ENCODE measurements around the gene TMEM39B.
"Not testable (repeated sequence)": the region's sequence is repeated elsewhere in the genome, so short reads cannot be mapped to it uniquely, and the experiment has no call there.

The TMEM39B gene

GRCh38 chr1:32111789-32112188 lies 39.0 kb downstream of the TMEM39B start:
- DNase-seq (ENCODE audit: low read depth, low spot score), result no peak

DNA sequence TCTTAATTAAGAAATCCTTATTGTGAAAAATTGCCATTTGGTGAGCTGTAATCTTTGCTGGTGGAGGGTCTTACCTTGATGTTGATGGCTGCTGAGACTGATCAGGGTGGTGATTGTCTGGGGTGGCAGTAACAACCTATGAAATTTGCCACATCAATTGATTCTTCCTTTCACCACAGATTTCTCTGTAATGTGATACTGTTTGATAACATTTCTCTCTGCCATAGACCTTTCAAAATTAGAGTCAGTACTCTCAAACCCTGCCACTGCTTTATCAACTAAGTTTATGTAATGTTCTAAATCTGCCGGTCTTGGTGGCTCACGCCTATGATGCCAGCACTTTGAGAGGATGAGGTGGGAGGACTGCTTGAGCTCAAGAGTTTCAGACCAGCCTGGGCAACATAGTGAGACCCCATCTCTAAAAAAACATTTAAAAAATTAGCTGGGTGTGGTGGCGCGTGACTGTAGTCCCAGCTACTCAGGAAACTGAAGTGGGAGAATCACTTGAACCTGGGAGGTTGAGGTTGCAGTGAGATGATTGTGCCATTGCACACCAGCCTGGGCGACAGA lies 40.2 kb downstream of the TMEM39B start:
- no peak for DNase-seq (ENCODE audit: low read depth, low spot score)

- DNase-seq (ENCODE audit: low read depth, low spot score), result not testable (repeated sequence)
These were observed 40.7 kb downstream of the TMEM39B start for GRCh38 chr1:32113436-32113835.

DNA sequence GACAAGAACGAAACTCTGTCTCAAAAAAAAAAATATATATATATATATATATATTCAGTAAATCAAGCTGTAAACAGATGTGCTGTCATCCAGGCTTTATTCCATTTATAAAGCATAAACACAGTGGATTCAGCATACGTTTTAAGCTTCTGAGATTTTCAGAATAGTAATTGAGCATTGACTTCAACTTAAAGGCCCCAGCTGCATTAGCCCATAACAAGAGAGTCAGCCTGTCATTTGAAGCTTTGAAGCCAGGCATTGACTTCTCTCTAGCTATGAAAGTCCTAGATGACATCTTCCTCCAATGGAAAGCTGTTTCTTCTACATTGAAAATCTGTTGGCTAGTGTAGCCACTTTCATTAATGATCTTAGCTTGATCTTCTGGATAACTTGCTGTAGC lies 41.7 kb downstream of the TMEM39B start:
- no peak for DNase-seq (ENCODE audit: low read depth, low spot score)

DNA sequence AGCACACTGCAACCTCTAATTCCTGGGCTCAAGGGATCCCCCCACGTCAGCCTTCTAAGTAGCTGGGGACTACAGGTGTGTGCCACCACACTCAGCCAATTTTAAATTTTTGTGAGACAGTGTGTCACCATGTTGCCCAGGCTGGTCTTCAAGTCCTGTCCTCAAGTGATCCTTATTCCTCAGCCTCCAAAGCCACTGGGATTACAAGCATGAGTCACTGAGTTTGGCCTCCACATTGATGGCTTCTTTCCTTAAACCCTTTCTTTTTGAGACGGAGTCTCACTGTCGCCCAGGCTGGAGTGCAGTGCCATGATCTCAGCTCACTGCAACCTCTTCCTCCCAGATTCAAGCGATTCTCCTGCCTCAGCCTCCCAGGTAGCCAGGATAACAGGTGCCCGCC lies 42.8 kb downstream of the TMEM39B start:
- no peak for DNase-seq (ENCODE audit: low read depth, low spot score)

- DNase-seq (ENCODE audit: low read depth, low spot score), result no peak
These were observed 43.8 kb downstream of the TMEM39B start for GRCh38 chr1:32116531-32116930.

GRCh38 chr1:32122151-32122550 lies 49.4 kb downstream of the TMEM39B start:
- no peak for DNase-seq (ENCODE audit: low read depth, low spot score)

DNA sequence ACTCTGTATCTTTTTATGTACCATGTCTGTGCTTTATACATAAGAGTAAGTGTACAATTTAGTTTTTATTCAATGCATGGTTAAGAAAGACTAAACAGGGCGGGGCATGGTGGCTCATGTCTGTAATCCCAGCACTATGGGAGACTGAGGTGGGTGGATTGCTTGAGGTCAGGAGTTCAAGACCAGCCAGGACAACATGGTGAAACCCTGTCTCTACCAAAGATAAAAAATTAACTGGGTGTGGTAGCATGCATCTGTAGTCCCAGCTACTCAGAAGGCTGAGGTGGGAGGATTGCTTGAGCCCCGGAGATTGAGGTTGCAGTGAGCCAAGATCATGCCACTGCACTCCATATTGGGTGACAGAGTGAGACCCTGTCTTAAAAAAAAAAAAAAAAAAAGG lies 50.6 kb downstream of the TMEM39B start:
- DNase-seq (ENCODE audit: low read depth, low spot score), result not testable (repeated sequence)

GRCh38 chr1:32125313-32125712 lies 52.6 kb downstream of the TMEM39B start:
- no peak for DNase-seq (ENCODE audit: low read depth, low spot score)

GRCh38 chr1:32126770-32127169 lies 54.0 kb downstream of the TMEM39B start:
- no peak for DNase-seq (ENCODE audit: low read depth, low spot score)

DNA sequence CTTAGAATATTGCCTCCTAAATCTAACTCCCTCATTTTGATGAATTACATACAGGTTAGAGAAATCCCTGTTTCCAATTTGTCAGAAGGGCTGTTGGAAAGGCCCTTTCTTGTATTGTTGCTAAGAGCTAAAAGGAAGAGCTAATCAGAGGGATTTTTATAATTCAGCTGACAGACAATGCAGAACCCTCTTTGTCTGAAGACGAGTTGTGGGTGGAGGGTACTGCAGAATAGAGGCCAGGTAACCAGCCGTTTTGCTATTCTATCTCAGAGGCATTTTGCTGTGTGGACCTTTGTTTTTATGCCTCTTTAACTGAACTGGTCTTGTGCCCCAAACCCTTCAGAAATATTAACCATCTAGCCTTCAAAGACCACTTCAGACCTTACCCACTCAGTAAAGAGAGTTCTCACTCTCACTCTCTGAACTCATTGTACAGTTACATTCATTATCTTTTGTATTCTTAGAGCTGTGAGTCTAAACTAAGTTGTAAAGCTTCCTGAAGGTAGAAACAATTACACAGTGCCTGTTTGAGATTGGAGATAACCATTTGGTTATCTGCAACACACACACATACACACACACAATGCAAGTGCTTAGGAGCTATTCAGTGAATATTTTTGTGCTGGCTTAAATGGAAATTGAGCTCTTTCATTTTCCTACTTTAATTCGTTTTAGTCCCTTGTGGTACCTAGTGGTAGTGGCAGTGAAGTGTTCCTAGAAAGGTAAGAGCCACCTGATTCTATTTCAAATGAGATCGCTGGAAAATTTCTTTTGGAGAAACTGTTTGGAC lies 54.9 kb downstream of the TMEM39B start:
- no peak for DNase-seq (ENCODE audit: low read depth, low spot score)

DNA sequence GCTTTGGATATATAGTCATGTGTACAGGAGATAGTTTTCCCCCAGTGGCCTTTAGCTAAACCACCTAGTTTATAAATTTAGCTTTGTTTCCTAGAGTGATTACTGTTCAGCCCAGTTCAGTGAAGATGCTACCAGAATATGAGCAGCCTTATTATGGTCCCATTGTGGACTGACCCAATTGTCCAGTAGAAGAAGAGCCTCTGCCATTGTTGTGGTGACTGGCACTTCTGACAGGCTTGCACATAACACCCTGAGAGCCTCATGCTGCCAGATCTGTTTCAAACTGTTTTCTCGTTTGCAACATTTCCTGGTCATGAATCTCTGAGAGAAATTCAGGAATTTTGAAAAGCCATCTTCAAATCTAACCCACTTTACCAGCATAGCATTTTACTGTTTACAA lies 55.7 kb downstream of the TMEM39B start:
- DNase-seq (ENCODE audit: low read depth, low spot score), result no peak

DNA sequence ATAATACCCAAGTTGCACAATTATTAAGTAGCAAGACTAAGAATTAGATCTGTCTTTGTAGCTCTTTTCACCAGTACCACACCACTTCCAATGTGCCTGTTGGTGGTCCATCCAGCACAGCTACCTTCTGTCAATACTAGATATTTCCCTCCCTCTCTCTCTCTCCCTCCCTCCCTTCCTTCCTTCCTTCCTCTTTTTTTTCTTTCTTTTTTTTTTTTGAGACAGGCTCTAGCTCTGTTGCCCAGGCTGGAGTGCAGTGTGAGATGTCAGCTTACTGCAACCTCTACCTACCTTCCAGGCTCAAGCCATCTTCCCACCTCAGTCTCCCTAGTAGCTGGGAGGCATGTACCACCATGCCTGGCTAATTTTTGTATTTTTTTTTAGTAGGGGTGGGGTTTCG lies 56.2 kb downstream of the TMEM39B start:
- no peak for DNase-seq (ENCODE audit: low read depth, low spot score)

GRCh38 chr1:32133950-32134280 lies 61.2 kb downstream of the TMEM39B start:
- DNase-seq (ENCODE audit: low read depth, low spot score), result not testable (repeated sequence)

GRCh38 chr1:32137111-32137510 lies 64.4 kb downstream of the TMEM39B start:
- DNase-seq (ENCODE audit: low read depth, low spot score), result no peak

DNA sequence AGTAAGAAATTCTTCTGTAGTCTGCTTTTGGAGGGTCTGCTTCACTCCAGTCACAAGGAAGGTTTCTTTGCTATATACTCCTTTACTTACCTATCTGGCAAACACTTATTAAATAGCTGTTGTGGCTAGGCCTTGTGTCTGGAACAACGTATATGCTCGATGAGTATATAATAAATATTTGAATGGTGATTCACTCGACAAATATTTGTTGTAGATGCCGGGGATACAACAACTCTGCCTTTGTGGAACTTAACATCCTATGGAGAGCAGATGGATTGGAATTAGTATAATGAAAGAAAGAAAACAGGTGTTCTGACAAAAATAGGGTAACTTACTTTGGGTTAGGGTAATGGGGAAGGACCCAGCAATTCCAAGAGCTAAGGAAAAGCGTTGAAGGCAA lies 66.2 kb downstream of the TMEM39B start:
- no peak for DNase-seq (ENCODE audit: low read depth, low spot score)

GRCh38 chr1:32142446-32143301 lies 69.9 kb downstream of the TMEM39B start:
- DNase-seq (ENCODE audit: low read depth, low spot score), result peak; percentile 7

DNA sequence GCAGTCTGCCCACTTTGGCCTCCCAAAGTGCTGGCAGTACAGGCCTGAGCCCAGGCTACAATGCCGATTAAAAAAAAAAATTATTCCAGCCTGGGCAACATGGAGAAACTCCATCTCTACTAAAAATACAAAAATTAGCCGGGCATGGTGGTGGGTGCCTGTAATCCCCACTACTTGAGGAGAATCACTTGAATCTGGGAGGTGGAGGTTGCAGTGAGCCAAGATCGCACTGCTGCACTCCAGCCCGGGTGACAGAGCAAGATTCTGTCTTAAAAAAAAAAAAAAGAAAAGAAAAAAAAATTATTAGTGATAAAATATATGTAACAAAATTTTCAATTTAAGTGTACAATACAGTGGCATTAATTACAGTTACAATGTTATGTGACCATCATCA lies 70.6 kb downstream of the TMEM39B start:
- not testable (repeated sequence) for DNase-seq (ENCODE audit: low read depth, low spot score)

- DNase-seq (ENCODE audit: low read depth, low spot score), result no peak
These were observed 71.3 kb downstream of the TMEM39B start for GRCh38 chr1:32144033-32144432.

DNA sequence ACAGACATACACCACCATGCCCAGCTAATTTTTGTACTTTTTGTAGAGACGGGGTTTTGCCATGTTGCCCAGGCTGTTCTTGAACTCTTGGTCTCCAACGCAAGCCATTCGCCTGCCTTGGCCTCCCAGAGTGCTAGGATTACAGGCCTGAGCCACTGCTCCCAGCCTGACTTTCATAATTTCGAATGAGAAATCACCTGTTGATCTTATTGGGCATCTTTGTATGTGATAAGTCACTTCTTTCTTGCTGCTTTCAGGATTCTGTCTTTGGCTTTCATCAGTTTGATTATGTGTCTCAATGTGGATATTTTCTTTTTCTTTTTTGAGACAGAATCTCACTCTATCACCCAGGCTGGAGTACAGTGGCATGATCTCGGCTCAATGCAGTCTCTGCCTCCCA lies 75.1 kb downstream of the TMEM39B start:
- not testable (repeated sequence) for DNase-seq (ENCODE audit: low read depth, low spot score)

DNA sequence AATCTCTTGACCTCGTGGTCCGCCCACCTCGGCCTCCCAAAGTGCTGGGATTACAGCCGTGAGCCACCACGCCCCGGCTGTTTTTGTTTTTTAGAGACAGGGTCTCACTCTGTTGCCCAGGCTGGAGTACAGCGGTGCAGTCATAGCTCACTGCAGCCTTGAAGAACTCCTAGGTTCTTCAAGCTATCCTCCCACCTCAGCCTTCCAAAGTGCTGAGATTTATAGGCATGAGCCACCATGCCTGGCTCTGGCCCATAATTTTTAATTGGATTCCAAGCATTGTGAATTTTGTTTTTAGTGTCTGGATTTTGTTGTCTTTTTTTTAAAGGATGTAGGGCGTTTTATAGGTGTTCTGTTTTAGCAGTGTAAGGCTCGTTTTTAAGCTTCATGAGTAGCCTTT lies 78.1 kb downstream of the TMEM39B start:
- peak; percentile 28 for DNase-seq (ENCODE audit: low read depth, low spot score)

GRCh38 chr1:32151319-32151787 lies 78.6 kb downstream of the TMEM39B start:
- DNase-seq (ENCODE audit: low read depth, low spot score), result no peak

Measured in ELF-1 (cell line).